ENCODE measurements around the gene COPG2.

DNA sequence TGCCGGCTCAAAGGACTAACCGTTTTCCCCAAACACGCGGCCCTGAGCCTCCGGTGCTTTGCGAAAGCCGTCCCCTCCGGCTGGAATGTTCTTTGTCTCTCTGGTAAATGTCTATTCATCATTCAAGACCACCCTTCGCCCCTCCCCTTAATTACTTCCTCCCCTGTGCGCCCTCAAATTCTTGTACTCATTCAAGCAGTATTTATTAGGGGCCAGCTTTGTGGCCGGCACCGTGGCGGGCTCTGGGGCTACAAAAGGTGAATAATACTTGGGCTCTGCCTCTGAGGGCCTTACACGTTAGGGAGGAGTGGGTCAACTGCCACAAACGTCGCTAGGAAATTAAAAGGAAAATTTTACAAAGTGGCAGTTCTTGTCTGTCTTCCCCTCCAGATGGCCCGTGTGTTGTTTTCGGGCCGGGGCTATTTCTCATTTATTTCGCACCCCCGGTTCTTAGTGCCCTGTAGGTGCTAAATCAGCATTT lies 178.2 kb downstream of the COPG2 start:
- TF ChIP-seq EP300 (IDR thresholded peaks at IDR 0.05), result no peak
- TF ChIP-seq, protein P1, sequence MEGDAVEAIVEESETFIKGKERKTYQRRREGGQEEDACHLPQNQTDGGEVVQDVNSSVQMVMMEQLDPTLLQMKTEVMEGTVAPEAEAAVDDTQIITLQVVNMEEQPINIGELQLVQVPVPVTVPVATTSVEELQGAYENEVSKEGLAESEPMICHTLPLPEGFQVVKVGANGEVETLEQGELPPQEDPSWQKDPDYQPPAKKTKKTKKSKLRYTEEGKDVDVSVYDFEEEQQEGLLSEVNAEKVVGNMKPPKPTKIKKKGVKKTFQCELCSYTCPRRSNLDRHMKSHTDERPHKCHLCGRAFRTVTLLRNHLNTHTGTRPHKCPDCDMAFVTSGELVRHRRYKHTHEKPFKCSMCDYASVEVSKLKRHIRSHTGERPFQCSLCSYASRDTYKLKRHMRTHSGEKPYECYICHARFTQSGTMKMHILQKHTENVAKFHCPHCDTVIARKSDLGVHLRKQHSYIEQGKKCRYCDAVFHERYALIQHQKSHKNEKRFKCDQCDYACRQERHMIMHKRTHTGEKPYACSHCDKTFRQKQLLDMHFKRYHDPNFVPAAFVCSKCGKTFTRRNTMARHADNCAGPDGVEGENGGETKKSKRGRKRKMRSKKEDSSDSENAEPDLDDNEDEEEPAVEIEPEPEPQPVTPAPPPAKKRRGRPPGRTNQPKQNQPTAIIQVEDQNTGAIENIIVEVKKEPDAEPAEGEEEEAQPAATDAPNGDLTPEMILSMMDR (IDR thresholded peaks at IDR 0.05), result no peak
- no peak for TF ChIP-seq POLR2A (IDR thresholded peaks at IDR 0.05)
